ENCODE measurements around the gene LRIG1. TPM values are rescaled to one million over a fixed set of nuclear protein-coding genes. Genes with fewer than 3 reads are reported as not detected.

The LRIG1 gene
- polyA plus RNA-seq, result 43.7 TPM
- long read RNA-seq, donor 1, full-length matches to known transcripts, result 1 of 1 reads
- long read RNA-seq, donor 1, partial matches to known transcripts, result 0 of 1 reads
- long read RNA-seq, donor 1, other reads (novel, unspliced or antisense), result 0 of 1 reads
- long read RNA-seq, donor 2, partial matches to known transcripts, result 6 of 6 reads
- long read RNA-seq, donor 2, other reads (novel, unspliced or antisense), result 0 of 6 reads
- long read RNA-seq, donor 3, result 0 reads
- long read RNA-seq, donor 4, result 0 reads
- long read RNA-seq, donor 5, full-length matches to known transcripts, result 2 of 2 reads
- long read RNA-seq, donor 5, partial matches to known transcripts, result 0 of 2 reads
- long read RNA-seq, donor 5, other reads (novel, unspliced or antisense), result 0 of 2 reads
- long read RNA-seq, donor 6, full-length matches to known transcripts, result 2 of 2 reads
- long read RNA-seq, donor 6, partial matches to known transcripts, result 0 of 2 reads
- long read RNA-seq, donor 6, other reads (novel, unspliced or antisense), result 0 of 2 reads
- long read RNA-seq, donor 7, full-length matches to known transcripts, result 2 of 2 reads
- long read RNA-seq, donor 7, partial matches to known transcripts, result 0 of 2 reads
- long read RNA-seq, donor 7, other reads (novel, unspliced or antisense), result 0 of 2 reads
- long read RNA-seq, donor 8, full-length matches to known transcripts, result 3 of 8 reads
- long read RNA-seq, donor 8, partial matches to known transcripts, result 5 of 8 reads
- long read RNA-seq, donor 8, other reads (novel, unspliced or antisense), result 0 of 8 reads
- long read RNA-seq, donor 9, partial matches to known transcripts, result 6 of 6 reads
- long read RNA-seq, donor 9, other reads (novel, unspliced or antisense), result 0 of 6 reads
- long read RNA-seq, donor 10, full-length matches to known transcripts, result 6 of 18 reads
- long read RNA-seq, donor 10, partial matches to known transcripts, result 12 of 18 reads
- long read RNA-seq, donor 10, other reads (novel, unspliced or antisense), result 0 of 18 reads
- long read RNA-seq, donor 11, full-length matches to known transcripts, result 1 of 1 reads
- long read RNA-seq, donor 11, partial matches to known transcripts, result 0 of 1 reads
- long read RNA-seq, donor 11, other reads (novel, unspliced or antisense), result 0 of 1 reads

GRCh38 chr3:66500576-66501482 is at the start of gene LRIG1:
TSS of gene LRIG1 (minus strand) at chr3:66501022. CDS start at chr3:66500407, 615 bp downstream.
- no CpG with 5 or more reads among the region's 109 CpGs for WGBS (ENCODE audit: insufficient coverage, low lambda C conversion rate)
- Histone ChIP-seq H3K4me1 (ENCODE audit: control insufficient read depth, insufficient read depth, low read length) (peaks cover 40% of the 10 kb centered on the region), H3K27ac (ENCODE audit: low read length) (peak within 1 kb of the TSS; percentile 78), H3K27me3 (ENCODE audit: control insufficient read depth, insufficient read depth, low read length) (no peaks in the 10 kb centered on the region), H3K36me3 (ENCODE audit: control insufficient read depth, insufficient read depth, low read length) (no peaks in the 10 kb centered on the region), H3K4me3 (ENCODE audit: low read length) (peak within 1 kb of the TSS; percentile 91), H3K9me3 (ENCODE audit: control insufficient read depth, low read depth, low read length) (no peaks in the 10 kb centered on the region)
- peak; percentile 98 to 99 for DNase-seq

DNA sequence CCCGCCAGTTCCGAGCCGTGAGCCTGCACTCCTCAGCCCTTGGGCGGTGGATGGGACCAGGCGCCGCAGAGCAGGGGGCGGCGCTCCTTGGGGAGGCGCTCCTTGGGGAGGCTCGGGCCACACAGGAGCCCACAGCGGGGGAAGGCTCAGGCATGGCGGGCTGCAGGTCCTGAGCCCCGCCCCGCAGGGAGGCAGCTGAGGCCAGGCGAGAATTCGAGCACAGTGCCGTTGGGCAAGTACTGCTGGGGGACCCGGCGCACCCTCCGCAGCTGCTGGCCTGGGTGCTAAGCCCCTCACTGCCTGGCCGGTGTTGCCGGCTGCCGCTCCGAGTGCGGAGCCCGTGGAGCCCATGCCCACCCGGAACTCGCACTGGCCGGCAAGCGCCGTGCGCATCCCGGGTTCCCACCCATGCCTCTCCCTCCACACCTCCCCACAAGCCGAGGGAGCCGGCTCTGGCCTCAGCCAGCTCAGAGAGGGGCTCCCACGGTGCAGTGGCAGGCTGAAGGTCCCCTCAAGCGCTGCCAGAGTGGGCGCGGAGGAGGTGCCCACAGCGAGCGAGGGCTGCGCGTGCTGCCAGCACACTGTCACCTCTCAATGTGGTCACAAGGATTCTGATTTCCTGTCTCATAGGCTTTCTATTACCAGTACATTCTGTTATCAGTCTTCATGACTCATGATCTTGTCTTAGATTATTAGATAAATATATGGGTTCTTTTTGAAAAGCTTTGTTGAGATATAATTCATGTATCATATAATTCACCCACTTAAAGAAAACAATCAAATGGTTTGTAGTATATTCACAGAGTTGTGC is 44.0 kb upstream of the LRIG1 start:
- Histone ChIP-seq H3K36me3 (ENCODE audit: control insufficient read depth, insufficient read depth, low read length) (no peaks in the 10 kb centered on the region), H3K27me3 (ENCODE audit: control insufficient read depth, insufficient read depth, low read length) (no peaks in the 10 kb centered on the region), H3K4me1 (ENCODE audit: control insufficient read depth, insufficient read depth, low read length) (no peaks in the 10 kb centered on the region), H3K4me3 (ENCODE audit: low read length) (no peak overlapping the region), H3K27ac (ENCODE audit: low read length) (no peak overlapping the region), H3K9me3 (ENCODE audit: control insufficient read depth, low read depth, low read length) (peaks cover 7% of the 10 kb centered on the region)
- WGBS (ENCODE audit: insufficient coverage, low lambda C conversion rate), result no CpG with 5 or more reads among the region's 43 CpGs
- DNase-seq, result no peak

DNA sequence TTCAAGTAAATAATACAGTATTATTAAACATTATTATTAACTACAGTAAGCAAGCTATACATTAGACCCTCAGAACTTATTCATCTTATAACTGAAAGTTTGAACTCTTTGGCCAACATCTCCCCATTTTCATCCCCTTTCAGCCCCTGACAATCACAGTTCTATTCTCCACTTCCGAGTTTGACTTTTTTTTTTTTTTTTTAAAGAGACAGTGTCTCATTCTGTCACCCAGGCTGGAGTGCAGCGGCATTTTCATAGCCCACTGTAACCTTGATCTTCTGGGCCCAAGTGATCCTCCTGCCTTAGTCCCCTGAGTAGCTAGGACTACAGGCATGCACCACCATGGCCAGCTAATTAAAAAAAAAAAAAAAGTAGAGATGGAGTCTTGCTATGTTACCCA is 41.3 kb upstream of the LRIG1 start:
- Histone ChIP-seq H3K9me3 (ENCODE audit: control insufficient read depth, low read depth, low read length) (peaks cover 7% of the 10 kb centered on the region), H3K36me3 (ENCODE audit: control insufficient read depth, insufficient read depth, low read length) (no peaks in the 10 kb centered on the region), H3K4me1 (ENCODE audit: control insufficient read depth, insufficient read depth, low read length) (no peaks in the 10 kb centered on the region), H3K27ac (ENCODE audit: low read length) (no peak overlapping the region), H3K4me3 (ENCODE audit: low read length) (no peak overlapping the region), H3K27me3 (ENCODE audit: control insufficient read depth, insufficient read depth, low read length) (no peaks in the 10 kb centered on the region)
- no peak for DNase-seq
- no CpG with 5 or more reads among the region's 2 CpGs for WGBS (ENCODE audit: insufficient coverage, low lambda C conversion rate)

DNA sequence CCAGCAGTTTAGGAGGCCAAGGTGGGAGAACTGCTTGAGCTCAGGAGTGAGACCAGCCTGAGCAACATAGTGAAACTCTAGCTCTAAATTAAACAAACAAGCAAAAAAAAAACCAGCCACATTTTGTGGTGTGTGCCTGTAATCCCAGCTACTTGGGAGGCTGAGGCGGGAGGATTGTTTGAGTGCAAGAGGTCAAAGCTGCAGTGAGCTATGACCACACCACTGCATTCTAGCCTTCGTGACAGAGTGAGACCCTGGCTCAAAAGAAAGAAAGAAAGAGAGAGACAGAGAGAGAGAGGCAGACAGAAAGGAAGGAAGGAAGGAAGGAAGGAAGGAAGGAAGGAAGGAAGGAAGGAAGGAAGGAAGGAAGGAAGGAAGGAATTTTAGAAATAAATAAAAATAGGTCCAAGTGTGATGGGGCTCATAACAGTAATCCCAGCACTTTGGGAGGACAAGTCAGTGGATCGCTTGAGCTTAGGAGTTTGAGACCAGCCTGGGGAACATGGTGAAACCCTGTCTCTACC is 38.7 kb upstream of the LRIG1 start:
- no CpG with 5 or more reads among the region's 3 CpGs for WGBS (ENCODE audit: insufficient coverage, low lambda C conversion rate)

GRCh38 chr3:66538390-66538789 is 37.6 kb upstream of the LRIG1 start:
- H3K36me3 ChIP-seq (ENCODE audit: control insufficient read depth, insufficient read depth, low read length), result no peaks in the 10 kb centered on the region
- H3K27ac ChIP-seq (ENCODE audit: low read length), result no peak overlapping the region
- no peaks in the 10 kb centered on the region for H3K9me3 ChIP-seq (ENCODE audit: control insufficient read depth, low read depth, low read length)
- H3K27me3 ChIP-seq (ENCODE audit: control insufficient read depth, insufficient read depth, low read length), result no peaks in the 10 kb centered on the region
- H3K4me3 ChIP-seq (ENCODE audit: low read length), result no peak overlapping the region
- DNase-seq, result no peak
- H3K4me1 ChIP-seq (ENCODE audit: control insufficient read depth, insufficient read depth, low read length), result no peaks in the 10 kb centered on the region

More for the DNA sequence above, 38.7 kb upstream of the LRIG1 start:
- no peak overlapping the region for H3K27ac ChIP-seq (ENCODE audit: low read length)
- no peaks in the 10 kb centered on the region for H3K36me3 ChIP-seq (ENCODE audit: control insufficient read depth, insufficient read depth, low read length)
- no peaks in the 10 kb centered on the region for H3K4me1 ChIP-seq (ENCODE audit: control insufficient read depth, insufficient read depth, low read length)
- DNase-seq, result no peak
- H3K4me3 ChIP-seq (ENCODE audit: low read length), result no peak overlapping the region
- no peaks in the 10 kb centered on the region for H3K27me3 ChIP-seq (ENCODE audit: control insufficient read depth, insufficient read depth, low read length)
- H3K9me3 ChIP-seq (ENCODE audit: control insufficient read depth, low read depth, low read length), result peaks cover 2% of the 10 kb centered on the region

DNA sequence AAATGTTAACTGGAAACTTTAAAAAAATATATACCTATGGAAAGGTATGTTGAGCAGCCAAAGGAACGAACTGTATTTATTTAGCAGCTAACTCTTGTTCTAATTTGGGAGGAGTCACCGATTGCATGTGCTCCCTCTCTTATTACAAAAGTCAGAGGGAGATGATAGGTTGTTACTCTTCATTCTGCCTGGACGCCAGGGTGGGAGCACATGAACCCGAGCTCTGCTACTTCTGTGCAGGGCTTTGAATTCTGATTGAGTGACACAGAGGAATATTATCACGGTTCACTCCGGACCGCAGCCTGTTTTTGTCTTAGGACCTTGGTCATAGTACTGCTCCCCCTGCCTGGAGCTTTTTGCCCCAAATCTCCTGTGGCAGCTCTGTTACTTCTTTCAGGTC is 36.9 kb upstream of the LRIG1 start:
- Histone ChIP-seq H3K36me3 (ENCODE audit: control insufficient read depth, insufficient read depth, low read length) (no peaks in the 10 kb centered on the region), H3K27ac (ENCODE audit: low read length) (no peak overlapping the region), H3K4me3 (ENCODE audit: low read length) (no peak overlapping the region), H3K4me1 (ENCODE audit: control insufficient read depth, insufficient read depth, low read length) (no peaks in the 10 kb centered on the region), H3K9me3 (ENCODE audit: control insufficient read depth, low read depth, low read length) (no peaks in the 10 kb centered on the region), H3K27me3 (ENCODE audit: control insufficient read depth, insufficient read depth, low read length) (no peaks in the 10 kb centered on the region)
- no peak for DNase-seq
- WGBS (ENCODE audit: insufficient coverage, low lambda C conversion rate), result 90% methylated on average over 2 of the region's 7 CpGs

GRCh38 chr3:66536791-66537190 is 36.0 kb upstream of the LRIG1 start:
- H3K36me3 ChIP-seq (ENCODE audit: control insufficient read depth, insufficient read depth, low read length), result no peaks in the 10 kb centered on the region
- DNase-seq, result no peak
- no peaks in the 10 kb centered on the region for H3K4me1 ChIP-seq (ENCODE audit: control insufficient read depth, insufficient read depth, low read length)
- H3K27me3 ChIP-seq (ENCODE audit: control insufficient read depth, insufficient read depth, low read length), result no peaks in the 10 kb centered on the region
- 100% methylated on average over 2 of the region's 2 CpGs for WGBS (ENCODE audit: insufficient coverage, low lambda C conversion rate)
- no peak overlapping the region for H3K27ac ChIP-seq (ENCODE audit: low read length)
- no peaks in the 10 kb centered on the region for H3K9me3 ChIP-seq (ENCODE audit: control insufficient read depth, low read depth, low read length)
- H3K4me3 ChIP-seq (ENCODE audit: low read length), result no peak overlapping the region

DNA sequence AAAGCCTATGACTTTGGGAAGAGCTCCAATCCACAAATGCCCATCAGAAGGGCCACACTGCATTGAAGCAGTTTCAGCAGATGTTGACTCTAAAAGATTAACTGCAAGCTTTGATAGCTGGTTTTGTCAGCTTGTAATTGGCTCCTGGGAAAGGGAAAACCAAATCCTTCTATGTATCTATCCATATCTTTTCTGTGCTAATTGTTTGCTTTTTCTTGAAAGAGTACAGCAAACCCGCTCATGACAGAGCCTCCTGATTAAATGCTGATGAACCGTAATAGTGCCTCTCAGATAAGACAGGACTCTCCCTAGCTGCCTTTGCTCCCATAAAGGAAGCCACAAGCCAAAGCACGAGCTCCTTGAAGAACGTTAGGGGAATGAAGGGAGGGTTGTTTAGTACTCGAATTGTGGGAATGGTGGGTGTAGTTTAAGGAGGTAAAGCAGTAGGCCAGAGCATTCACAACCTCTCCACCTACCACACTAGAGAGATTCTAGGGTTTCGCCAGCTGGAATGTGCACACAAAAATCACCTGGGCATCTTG is 33.6 kb upstream of the LRIG1 start:
- no CpG with 5 or more reads among the region's 6 CpGs for WGBS (ENCODE audit: insufficient coverage, low lambda C conversion rate)

GRCh38 chr3:66532613-66533012 is 31.8 kb upstream of the LRIG1 start:
- Histone ChIP-seq H3K9me3 (ENCODE audit: control insufficient read depth, low read depth, low read length) (no peaks in the 10 kb centered on the region), H3K4me3 (ENCODE audit: low read length) (no peak overlapping the region), H3K27ac (ENCODE audit: low read length) (no peak overlapping the region), H3K27me3 (ENCODE audit: control insufficient read depth, insufficient read depth, low read length) (no peaks in the 10 kb centered on the region), H3K36me3 (ENCODE audit: control insufficient read depth, insufficient read depth, low read length) (no peaks in the 10 kb centered on the region), H3K4me1 (ENCODE audit: control insufficient read depth, insufficient read depth, low read length) (no peaks in the 10 kb centered on the region)
- WGBS (ENCODE audit: insufficient coverage, low lambda C conversion rate), result no CpG with 5 or more reads among the region's 1 CpG
- no peak for DNase-seq

More for the DNA sequence above, 33.6 kb upstream of the LRIG1 start:
- no peaks in the 10 kb centered on the region for H3K36me3 ChIP-seq (ENCODE audit: control insufficient read depth, insufficient read depth, low read length)
- no peak overlapping the region for H3K4me3 ChIP-seq (ENCODE audit: low read length)
- no peaks in the 10 kb centered on the region for H3K27me3 ChIP-seq (ENCODE audit: control insufficient read depth, insufficient read depth, low read length)
- H3K9me3 ChIP-seq (ENCODE audit: control insufficient read depth, low read depth, low read length), result no peaks in the 10 kb centered on the region
- no peaks in the 10 kb centered on the region for H3K4me1 ChIP-seq (ENCODE audit: control insufficient read depth, insufficient read depth, low read length)
- DNase-seq, result peak in 1 of 2 donors; percentile 59
- no peak overlapping the region for H3K27ac ChIP-seq (ENCODE audit: low read length)
